Muscle of leg (tissue), 11 donors: ENCODE data around the gene CHCHD3. TPM values are rescaled to one million over a fixed set of nuclear protein-coding genes. Genes with fewer than 3 reads are reported as not detected.
A peak's percentile ranks its signal among the peaks of the same experiment; 100 is the strongest.

Source experiments
- DNase-seq: peaks from one replicate; pipeline ENCODE4 v3.0.0; 2013
- H3K27ac ChIP-seq: one replicate; pipeline ENCODE4 v1.5.1; 2013; ENCODE audit warnings: mild to moderate bottlenecking, low read length, control low read depth
- H3K27me3 ChIP-seq: one replicate; pipeline ENCODE4 v1.6.1; 2013; ENCODE audit warnings: low read length; ENCODE audit not compliant: control insufficient read depth, insufficient read depth
- H3K36me3 ChIP-seq: one replicate; pipeline ENCODE4 v1.6.1; 2013; ENCODE audit warnings: low read length; ENCODE audit not compliant: control insufficient read depth, insufficient read depth
- H3K4me1 ChIP-seq: one replicate; pipeline ENCODE4 v1.6.1; 2013; ENCODE audit warnings: low read length; ENCODE audit not compliant: control insufficient read depth, insufficient read depth
- H3K4me3 ChIP-seq: one replicate; pipeline ENCODE4 v1.5.1; 2013; ENCODE audit warnings: low read length, control low read depth
- H3K9me3 ChIP-seq: replicated peaks from 2 replicates; pipeline ENCODE4 v1.6.1; 2013; ENCODE audit warnings: low read depth, low read length; ENCODE audit not compliant: control insufficient read depth
- WGBS: methylation state at CpG from one replicate; pipeline ENCODE4 v1.1.5; 2013; ENCODE audit warnings: missing lambda C conversion rate; ENCODE audit not compliant: insufficient coverage; 5-methylcytosine and 5-hydroxymethylcytosine counted together
- polyA plus RNA-seq, 8 donors: library from polyadenylated mRNA; unstranded; fragments of 120-200 nt; gene quantifications; one replicate each; pipeline versions ENCODE4 v1.2.1 to v1.2.3, GENCODE V29; 2013; ENCODE audit warnings: inconsistent platforms in 1 of 8, low replicate concordance in 1 of 8; ENCODE audit not compliant: insufficient read length in 8 of 8, insufficient read depth in 1 of 8
- total RNA-seq: library from RNA; stranded (reverse); fragments of 120-200 nt; gene quantifications from one replicate; pipeline ENCODE4 v1.2.4, GENCODE V29; 2013

The CHCHD3 gene
- total and polyA plus RNA-seq, 9 donors: 57.4 to 75.0 (median 66.6) TPM

DNA sequence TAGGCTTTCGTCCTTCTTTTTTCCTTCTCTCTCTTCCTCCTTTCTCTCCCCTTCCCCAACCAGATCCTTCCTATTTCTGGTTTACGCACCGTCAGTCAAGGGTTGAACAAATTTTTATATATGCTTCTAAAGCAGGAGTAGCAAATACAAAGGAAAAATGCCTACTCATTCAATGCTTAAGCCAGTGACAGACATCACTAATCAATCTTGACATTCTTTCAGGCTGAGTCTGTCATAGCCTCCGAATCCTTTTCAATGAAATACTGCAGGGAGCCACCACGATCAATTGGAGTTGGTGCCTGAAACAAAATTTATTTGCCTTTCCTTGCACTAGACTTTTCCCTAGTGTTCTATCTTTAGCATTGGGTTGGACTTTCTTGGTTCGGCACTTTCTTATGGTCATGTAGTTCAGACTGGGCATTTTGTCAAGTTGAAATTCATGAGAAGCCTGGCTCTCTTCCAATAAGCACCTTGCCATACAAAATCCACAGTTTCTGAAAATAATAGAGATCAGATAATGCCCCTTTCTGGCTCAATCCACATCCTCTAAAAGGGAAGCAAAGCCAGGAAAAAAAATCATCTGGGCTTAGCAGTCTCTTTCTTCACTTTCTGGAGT, 266.1 kb downstream of the CHCHD3 start:
- Histone ChIP-seq H3K4me1 (no peaks in the 10 kb centered on the region), H3K27me3 (no peaks in the 10 kb centered on the region), H3K4me3 (no peak overlapping the region), H3K36me3 (no peaks in the 10 kb centered on the region), H3K9me3 (no peaks in the 10 kb centered on the region), H3K27ac (no peak overlapping the region)
- DNase-seq: peak; percentile 18
- 20% methylated on average over 1 of the region's 6 CpGs for WGBS

DNA sequence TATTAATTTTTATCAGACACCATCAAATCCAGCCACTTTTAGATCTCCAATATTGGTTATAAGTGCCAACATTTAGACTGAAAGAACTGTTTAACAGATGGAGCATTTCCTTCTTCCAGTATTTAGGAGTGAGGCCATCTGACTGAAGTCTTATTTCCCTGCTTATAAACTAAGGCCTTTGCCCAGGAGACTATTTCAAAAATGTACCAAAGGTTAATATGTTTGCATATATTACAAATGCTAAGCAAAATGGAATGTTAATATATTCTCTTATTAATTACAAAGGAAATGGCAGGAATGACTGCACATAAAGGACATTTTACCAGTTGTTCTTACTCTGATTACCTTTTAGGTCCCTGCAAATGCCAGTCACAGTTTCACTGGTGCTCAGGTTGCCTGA, 266.8 kb downstream of the CHCHD3 start:
- Histone ChIP-seq H3K27ac (no peak overlapping the region), H3K27me3 (no peaks in the 10 kb centered on the region), H3K4me3 (no peak overlapping the region), H3K4me1 (no peaks in the 10 kb centered on the region), H3K9me3 (no peaks in the 10 kb centered on the region), H3K36me3 (no peaks in the 10 kb centered on the region)
- DNase-seq: no peak

- no peak for DNase-seq
- Histone ChIP-seq H3K36me3 (no peaks in the 10 kb centered on the region), H3K4me3 (no peak overlapping the region), H3K4me1 (no peaks in the 10 kb centered on the region), H3K27me3 (no peaks in the 10 kb centered on the region), H3K27ac (no peak overlapping the region), H3K9me3 (no peaks in the 10 kb centered on the region)
- WGBS: no CpG with 5 or more reads among the region's 2 CpGs
Observed at GRCh38 chr7:132810561-132810960, 271.3 kb downstream of the CHCHD3 start.

- DNase-seq: no peak
- H3K9me3 ChIP-seq: no peaks in the 10 kb centered on the region
- no peak overlapping the region for H3K4me3 ChIP-seq
- no peaks in the 10 kb centered on the region for H3K27me3 ChIP-seq
- 87% methylated on average over 3 of the region's 4 CpGs for WGBS
- H3K27ac ChIP-seq: no peak overlapping the region
- H3K4me1 ChIP-seq: no peaks in the 10 kb centered on the region
- H3K36me3 ChIP-seq: no peaks in the 10 kb centered on the region
Observed at GRCh38 chr7:132806834-132807233, 275.1 kb downstream of the CHCHD3 start.

DNA sequence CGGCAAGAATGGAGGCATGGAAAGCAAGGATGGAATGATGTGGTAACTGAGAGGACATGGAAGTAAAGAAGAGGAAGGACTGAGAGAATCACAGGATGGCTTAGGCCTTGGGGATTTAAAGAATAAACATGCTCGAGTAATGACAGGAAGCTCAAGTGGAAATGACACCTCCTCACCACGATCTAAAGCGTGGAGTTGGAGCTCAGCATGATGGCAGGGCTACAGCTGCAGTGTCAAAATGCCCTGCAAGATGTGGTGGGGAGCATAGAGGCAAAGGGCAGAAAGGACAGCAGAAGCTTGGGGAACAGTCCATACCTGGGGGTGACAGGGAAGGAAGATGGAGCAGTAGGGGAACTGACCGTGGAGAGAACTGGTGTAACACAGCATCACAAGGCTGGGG, 276.1 kb downstream of the CHCHD3 start:
- no peaks in the 10 kb centered on the region for H3K27me3 ChIP-seq
- H3K4me3 ChIP-seq: no peak overlapping the region
- no peaks in the 10 kb centered on the region for H3K36me3 ChIP-seq
- H3K27ac ChIP-seq: no peak overlapping the region
- no peak for DNase-seq
- no peaks in the 10 kb centered on the region for H3K9me3 ChIP-seq
- 90% methylated on average over 2 of the region's 5 CpGs for WGBS
- no peaks in the 10 kb centered on the region for H3K4me1 ChIP-seq

DNA sequence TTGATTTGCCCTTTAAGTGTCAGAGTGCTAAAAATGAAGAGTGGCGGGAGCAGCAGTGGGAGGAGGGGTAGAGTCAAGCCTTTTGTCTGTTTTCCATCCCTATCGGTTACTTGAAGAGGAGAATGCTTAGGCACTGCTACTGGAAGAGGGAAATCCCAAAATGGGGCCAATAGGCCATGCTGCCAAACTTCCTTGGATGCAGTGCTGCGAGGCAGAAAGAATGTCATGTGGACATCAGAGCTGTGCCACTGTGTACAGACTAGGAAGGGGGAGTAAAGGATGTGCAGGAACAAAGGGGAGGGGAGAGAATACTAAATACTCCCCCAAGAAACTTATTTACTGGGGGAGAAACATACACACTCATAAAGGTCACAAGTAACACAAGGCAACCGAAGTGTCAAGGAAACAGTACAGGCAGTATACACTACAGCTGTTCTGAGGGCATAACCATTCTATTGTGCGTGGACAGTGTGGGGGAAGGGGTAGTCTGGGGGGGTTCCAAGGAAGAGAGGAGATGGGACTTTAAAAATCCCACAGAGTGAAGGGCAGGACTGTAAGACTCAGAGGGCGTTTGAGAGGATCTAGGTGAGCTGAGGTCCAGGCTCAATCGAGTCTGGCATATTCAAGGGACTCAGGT, 276.9 kb downstream of the CHCHD3 start:
- no peaks in the 10 kb centered on the region for H3K4me1 ChIP-seq
- 73% methylated on average over 4 of the region's 7 CpGs for WGBS
- H3K27ac ChIP-seq: no peak overlapping the region
- no peaks in the 10 kb centered on the region for H3K36me3 ChIP-seq
- no peaks in the 10 kb centered on the region for H3K9me3 ChIP-seq
- no peak for DNase-seq
- no peak overlapping the region for H3K4me3 ChIP-seq
- H3K27me3 ChIP-seq: no peaks in the 10 kb centered on the region

- H3K4me3 ChIP-seq: no peak overlapping the region
- H3K36me3 ChIP-seq: no peaks in the 10 kb centered on the region
- H3K27ac ChIP-seq: no peak overlapping the region
- no peaks in the 10 kb centered on the region for H3K27me3 ChIP-seq
- DNase-seq: no peak
- H3K9me3 ChIP-seq: no peaks in the 10 kb centered on the region
- WGBS: no CpG with 5 or more reads among the region's 1 CpG
- no peaks in the 10 kb centered on the region for H3K4me1 ChIP-seq
Observed at GRCh38 chr7:132800522-132800921, 281.4 kb downstream of the CHCHD3 start.

- H3K4me1 ChIP-seq: no peaks in the 10 kb centered on the region
- no peaks in the 10 kb centered on the region for H3K27me3 ChIP-seq
- H3K27ac ChIP-seq: no peak overlapping the region
- no peaks in the 10 kb centered on the region for H3K36me3 ChIP-seq
- H3K9me3 ChIP-seq: no peaks in the 10 kb centered on the region
- H3K4me3 ChIP-seq: no peak overlapping the region
- no peak for DNase-seq
Observed at GRCh38 chr7:132799081-132799413, 282.8 kb downstream of the CHCHD3 start.

GRCh38 chr7:132797152-132797551, 284.7 kb downstream of the CHCHD3 start:
- DNase-seq: no peak
- Histone ChIP-seq H3K4me3 (no peak overlapping the region), H3K27me3 (no peaks in the 10 kb centered on the region), H3K9me3 (no peaks in the 10 kb centered on the region), H3K4me1 (peaks cover 4% of the 10 kb centered on the region), H3K27ac (no peak overlapping the region), H3K36me3 (no peaks in the 10 kb centered on the region)
- WGBS: 98% methylated on average over 3 of the region's 3 CpGs

DNA sequence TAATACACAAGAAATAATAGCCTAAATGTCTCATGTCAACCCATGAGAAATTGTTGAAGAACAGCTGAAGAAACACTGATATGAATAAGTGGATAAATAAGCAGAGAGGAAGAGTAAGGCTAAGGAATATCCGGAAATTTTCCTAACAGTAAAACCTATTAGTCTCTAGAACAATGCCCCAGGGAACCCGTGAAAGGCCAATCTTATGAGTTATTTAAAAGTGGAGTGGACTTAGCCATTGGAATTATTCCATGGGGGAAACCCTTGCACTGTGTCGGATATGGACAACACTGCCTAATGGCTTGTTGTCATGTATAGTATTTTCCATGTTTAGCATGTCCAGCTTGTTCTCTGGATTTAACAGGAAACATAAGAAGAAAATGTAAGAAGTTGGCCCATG, 288.4 kb downstream of the CHCHD3 start:
- Histone ChIP-seq H3K4me3 (no peak overlapping the region), H3K27ac (no peak overlapping the region), H3K9me3 (no peaks in the 10 kb centered on the region), H3K4me1 (peaks cover 4% of the 10 kb centered on the region), H3K36me3 (peaks cover 6% of the 10 kb centered on the region), H3K27me3 (no peaks in the 10 kb centered on the region)
- WGBS: 43% methylated on average over 1 of the region's 3 CpGs
- peak; percentile 70 for DNase-seq

GRCh38 chr7:132791036-132791435, 290.9 kb downstream of the CHCHD3 start:
- Histone ChIP-seq H3K4me3 (no peak overlapping the region), H3K4me1 (peaks cover 4% of the 10 kb centered on the region), H3K9me3 (no peaks in the 10 kb centered on the region), H3K36me3 (peaks cover 6% of the 10 kb centered on the region), H3K27me3 (no peaks in the 10 kb centered on the region), H3K27ac (no peak overlapping the region)
- WGBS: no CpG with 5 or more reads among the region's 1 CpG
- no peak for DNase-seq
